PC-3 (cell line): ENCODE measurements around the gene DQX1. TPM values are rescaled to one million over a fixed set of nuclear protein-coding genes. Genes with fewer than 3 reads are reported as not detected.
A peak's percentile ranks its signal among the peaks of the same experiment; 100 is the strongest.
"Not testable (repeated sequence)": the region's sequence is repeated elsewhere in the genome, so short reads cannot be mapped to it uniquely, and the experiment has no call there.

Experiments used
- ATAC-seq: fragments of 200-7000 bp; cut with Tn5 transposase; 2 replicates; pipeline ENCODE4 v1.9.1; 2020; ENCODE audit warnings: mild to moderate bottlenecking, moderate library complexity
- BruUV-seq: library from RNA; stranded (reverse); fragments of 400-500 nt; replicated peaks from 2 replicates; lab custom pipeline; 2021; lab: Mats Ljungman, UMichigan
- CTCF ChIA-PET: fragments of 300-600 bp; sonication (Branson Sonifier 250); formaldehyde crosslinking; loops from one replicate; lab custom pipeline; 2022; ENCODE audit warnings: antibody characterized with exemption; lab: Charles Lee
- POLR2A ChIA-PET: fragments of 300-600 bp; sonication (Branson Sonifier 250); formaldehyde crosslinking; loops from one replicate; lab custom pipeline; 2022; ENCODE audit warnings: antibody characterized with exemption; ENCODE audit not compliant: unreplicated experiment; lab: Charles Lee
- DNase-seq: peaks from one replicate; pipeline ENCODE4 v3.0.0-alpha.2; 2015
- H2AFZ ChIP-seq: fragments of 300-600 bp; sonication (generic); 2 replicates; pipeline ENCODE4 v1.6.0; 2016; ENCODE audit warnings: antibody characterized with exemption, low read length
- H3F3A ChIP-seq: fragments of 300-600 bp; sonication (generic); one replicate; pipeline ENCODE4 v1.6.0; 2017; ENCODE audit warnings: antibody characterized with exemption, low read length, control low read depth, mild to moderate bottlenecking; ENCODE audit not compliant: unreplicated experiment
- H3K27ac ChIP-seq: fragments of 300-600 bp; sonication (generic); 2 replicates; pipeline ENCODE4 v1.5.1; 2016; ENCODE audit warnings: mild to moderate bottlenecking, low read length
- H3K27me3 ChIP-seq: fragments of 300-600 bp; sonication (generic); 2 replicates; pipeline ENCODE4 v1.6.1; 2016; ENCODE audit warnings: low read length, mixed read lengths
- H3K36me3 ChIP-seq: fragments of 300-600 bp; sonication (generic); 2 replicates; pipeline ENCODE4 v1.6.1; 2016; ENCODE audit warnings: low read depth, mixed run types, low read length, mixed read lengths
- H3K4me1 ChIP-seq: fragments of 300-600 bp; sonication (generic); 2 replicates; pipeline ENCODE4 v1.5.1; 2016; ENCODE audit warnings: low read length; ENCODE audit not compliant: insufficient read depth
- H3K4me2 ChIP-seq: fragments of 300-600 bp; sonication (generic); 2 replicates; pipeline ENCODE4 v1.6.0; 2016; ENCODE audit warnings: low read length
- H3K4me3 ChIP-seq: fragments of 300-600 bp; sonication (generic); 2 replicates; pipeline ENCODE4 v1.5.1; 2016; ENCODE audit warnings: mild to moderate bottlenecking, low read length, mixed read lengths
- H3K79me2 ChIP-seq: fragments of 300-600 bp; sonication (generic); 2 replicates; pipeline ENCODE4 v1.6.1; 2017; ENCODE audit warnings: low read length, mixed read lengths
- H3K9ac ChIP-seq: fragments of 300-600 bp; sonication (generic); 2 replicates; pipeline ENCODE4 v1.6.0; 2016; ENCODE audit warnings: mild to moderate bottlenecking, low read length
- H3K9me2 ChIP-seq: fragments of 300-600 bp; sonication (generic); replicated peaks from 2 replicates; pipeline ENCODE4 v1.6.1; 2016; ENCODE audit warnings: mixed run types, low read length, mixed read lengths
- H3K9me3 ChIP-seq: fragments of 300-600 bp; sonication (generic); 2 replicates; pipeline ENCODE4 v1.6.1; 2016; ENCODE audit warnings: low read length, mixed read lengths
- H4K20me1 ChIP-seq: fragments of 300-600 bp; sonication (generic); 2 replicates; pipeline ENCODE4 v1.6.1; 2016; ENCODE audit warnings: low read length, mixed read lengths
- CTCF ChIP-seq: fragments of 300-600 bp; sonication (generic); conservative IDR thresholded peaks from 2 replicates; pipeline ENCODE4 v1.5.1; 2017; ENCODE audit warnings: antibody characterized with exemption, low read depth, mild to moderate bottlenecking, low read length
- EZH2 ChIP-seq: fragments of 300-600 bp; sonication (generic); IDR thresholded peaks from one replicate; pipeline ENCODE4 v1.6.1; 2017; ENCODE audit warnings: antibody characterized with exemption, mild to moderate bottlenecking, low read length; ENCODE audit not compliant: unreplicated experiment
- EZH2phosphoT487 ChIP-seq: fragments of 300-600 bp; sonication (generic); IDR thresholded peaks from 2 replicates; pipeline ENCODE4 v1.6.1; 2018; ENCODE audit warnings: mild to moderate bottlenecking, antibody characterized with exemption, low read length, borderline replicate concordance
- intact Hi-C: fragments of 100-400 bp; cut with micrococcal nuclease; formaldehyde crosslinking; loops from 2 replicates; pipeline ENCODE4 v1.9.0; 2023
- total RNA-seq: library from RNA; depleted of rRNA; stranded (reverse); fragments of >200 nt; gene quantifications from 2 replicates; pipeline ENCODE4 v1.2.3, GENCODE V29; 2014; rRNA removed

DQX1 gene
- total RNA-seq, 1 experiment from 2014 or later, result 0.07 TPM

DNA sequence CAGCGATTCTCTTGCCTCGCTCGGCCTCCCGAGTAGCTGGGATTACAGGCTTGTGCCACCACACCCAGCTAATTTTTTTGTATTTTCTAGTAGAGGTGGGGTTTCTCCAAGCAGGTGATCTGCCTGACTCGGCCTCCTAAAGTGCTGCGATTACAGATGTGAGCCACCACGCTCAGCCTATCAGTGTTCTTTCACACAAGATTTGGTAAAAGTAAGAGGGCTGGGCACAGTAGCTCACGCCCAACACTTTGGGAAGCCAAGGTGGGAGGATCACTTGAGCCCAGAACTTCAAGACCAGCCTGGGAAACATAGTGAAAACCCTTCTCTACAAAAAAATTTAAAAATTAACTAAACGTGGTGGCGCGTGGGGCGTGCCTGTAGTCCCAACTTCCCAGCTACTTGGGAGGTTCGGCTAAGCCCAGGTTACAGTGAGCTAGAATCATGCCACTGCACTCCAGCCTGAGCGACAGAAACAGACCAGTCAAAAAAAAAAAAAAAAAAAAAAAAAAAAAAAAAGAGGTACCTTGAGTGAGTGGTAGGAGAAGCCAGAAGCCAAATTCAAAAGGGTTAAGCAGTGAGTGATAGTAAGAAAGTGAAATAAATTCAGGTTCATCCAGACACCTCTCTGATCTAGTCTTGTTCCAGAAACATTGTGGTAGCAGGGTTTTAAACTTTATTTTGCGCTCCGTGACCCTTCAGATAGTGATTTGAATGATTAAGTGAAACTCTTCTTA, 54.5 kb downstream of the DQX1 start:
- peak overlapping the region; percentile 80 for H3K27ac ChIP-seq
- intact Hi-C loops, result no loop called here
- no peaks in the 10 kb centered on the region for H3K27me3 ChIP-seq
- ATAC-seq (peak; percentile 4; the same call in 1 of the 2 replicates), DNase-seq (no peak)
- H3K9ac ChIP-seq, result peak overlapping the region; percentile 84
- CTCF ChIA-PET, result no interaction called here
- peaks cover 14% of the 10 kb centered on the region for H3K4me1 ChIP-seq
- no peak for TF ChIP-seq CTCF
- TF ChIP-seq EZH2, result no peak
- no peak for TF ChIP-seq EZH2phosphoT487
- H3F3A ChIP-seq, result peaks cover 10% of the 10 kb centered on the region
- no peaks in the 10 kb centered on the region for H4K20me1 ChIP-seq
- POLR2A ChIA-PET, result interaction anchor here (0.6 to 0.7 kb wide), 2 partner anchors 41 to 467 kb away, joined by 3 to 21 read pairs; no protein-coding TSS in a partner anchor
- peaks cover 8% of the 10 kb centered on the region for H3K36me3 ChIP-seq
- H3K4me3 ChIP-seq, result peak overlapping the region; percentile 79
- no peaks in the 10 kb centered on the region for H3K9me2 ChIP-seq
- H2AFZ ChIP-seq, result peak overlapping the region; percentile 89
- H3K9me3 ChIP-seq, result no peaks in the 10 kb centered on the region
- no TSS peak for BruUV-seq
- H3K79me2 ChIP-seq, result peaks cover 9% of the 10 kb centered on the region
- peak overlapping the region; percentile 82 for H3K4me2 ChIP-seq

GRCh38 chr2:74470742-74471141, 55.3 kb downstream of the DQX1 start:
- H3K36me3 ChIP-seq, H3K27ac ChIP-seq, intact Hi-C loops, H3K4me2 ChIP-seq, H3K27me3 ChIP-seq, CTCF ChIA-PET, DNase-seq, H3K4me3 ChIP-seq, ATAC-seq, H3K9ac ChIP-seq, H3K9me2 ChIP-seq, H2AFZ ChIP-seq, BruUV-seq, H4K20me1 ChIP-seq, H3K9me3 ChIP-seq: not testable (repeated sequence)
- H3K4me1 ChIP-seq, result peaks cover 14% of the 10 kb centered on the region
- POLR2A ChIA-PET, result interaction anchor here (0.6 kb wide), 1 partner anchor 466 kb away, joined by 3 read pairs; no protein-coding TSS in a partner anchor
- H3K79me2 ChIP-seq, result peaks cover 14% of the 10 kb centered on the region
- H3F3A ChIP-seq, result peaks cover 10% of the 10 kb centered on the region

Other genes with a start within 250 kb of the DQX1 start
- gene SLC4A5, start 182.8 kb downstream of the DQX1 start, total RNA-seq, result 0.40 and 2.4 TPM in 2 replicates
- gene DCTN1, start 145.9 kb downstream of the DQX1 start, total RNA-seq, result 67.8 and 91.0 TPM in 2 replicates
- 1.6 and 2.4 TPM in 2 replicates for gene C2orf81, start 104.6 kb downstream of the DQX1 start, total RNA-seq
- 38.8 and 41.0 TPM in 2 replicates for gene WDR54, start 104.5 kb downstream of the DQX1 start, total RNA-seq
- 90.5 and 138 TPM in 2 replicates for gene RTKN, start 84.3 kb downstream of the DQX1 start, total RNA-seq
- gene INO80B, start 71.1 kb downstream of the DQX1 start, total RNA-seq, result 26.2 and 34.6 TPM in 2 replicates
- 57.5 and 64.4 TPM in 2 replicates for gene WBP1, start 67.8 kb downstream of the DQX1 start, total RNA-seq
- gene MOGS, start 60.8 kb downstream of the DQX1 start, total RNA-seq, result 60.6 and 70.1 TPM in 2 replicates
- 86.9 and 102 TPM in 2 replicates for gene MRPL53, start 53.6 kb downstream of the DQX1 start, total RNA-seq
- 14.7 and 21.1 TPM in 2 replicates for gene CCDC142, start 43.2 kb downstream of the DQX1 start, total RNA-seq
- gene TTC31, start 43.1 kb downstream of the DQX1 start, total RNA-seq, result 21.1 and 21.4 TPM in 2 replicates
- not detected in 2 replicates for gene LBX2, start 26.6 kb downstream of the DQX1 start, total RNA-seq
- gene PCGF1, start 18.5 kb downstream of the DQX1 start, total RNA-seq, result 31.2 and 35.7 TPM in 2 replicates
- gene TLX2, start 11.8 kb downstream of the DQX1 start, total RNA-seq, result 3.1 and 3.4 TPM in 2 replicates
- 218 and 233 TPM in 2 replicates for gene AUP1, start 3.5 kb upstream of the DQX1 start, total RNA-seq
- 71.8 and 77.5 TPM in 2 replicates for gene HTRA2, start 3.7 kb upstream of the DQX1 start, total RNA-seq
- 5.8 and 12.4 TPM in 2 replicates for gene LOXL3, start 27.7 kb upstream of the DQX1 start, total RNA-seq
- 4.7 and 6.0 TPM in 2 replicates for gene DOK1, start 28.5 kb upstream of the DQX1 start, total RNA-seq
- not detected in 2 replicates for gene M1AP, start 122.1 kb upstream of the DQX1 start, total RNA-seq
- 7.6 and 13.9 TPM in 2 replicates for gene SEMA4F, start 128.0 kb upstream of the DQX1 start, total RNA-seq